GM18511 (cell line): ENCODE results near the gene DFFB.

ENCODE experiments used
- ATAC-seq: cut with Tn5 transposase; IDR thresholded peaks from one replicate; pipeline ENCODE4 v1.9.1; 2021; ENCODE audit warnings: mild to moderate bottlenecking, moderate library complexity; ENCODE audit not compliant: unreplicated experiment

DFFB gene

GRCh38 chr1:3923378-3924185 is 66.3 kb downstream of the DFFB start:
- no peak for ATAC-seq

GRCh38 chr1:3924186-3924824 is 67.0 kb downstream of the DFFB start:
- no peak for ATAC-seq

- no peak for ATAC-seq
Measured at GRCh38 chr1:3924825-3925220, 67.5 kb downstream of the DFFB start.

GRCh38 chr1:3925256-3925655 is 68.0 kb downstream of the DFFB start:
- no peak for ATAC-seq

- ATAC-seq: no peak
Measured at GRCh38 chr1:3925762-3926161, 68.5 kb downstream of the DFFB start.

- no peak for ATAC-seq
Measured at GRCh38 chr1:3926956-3927355, 69.7 kb downstream of the DFFB start.

- ATAC-seq: no peak
Measured at GRCh38 chr1:3928586-3928985, 71.3 kb downstream of the DFFB start.

GRCh38 chr1:3929126-3929525 is 71.8 kb downstream of the DFFB start:
- ATAC-seq: no peak

- ATAC-seq: no peak
Measured at GRCh38 chr1:3930301-3931006, 73.2 kb downstream of the DFFB start.

GRCh38 chr1:3931007-3931912 is 74.0 kb downstream of the DFFB start:
- ATAC-seq: no peak

- no peak for ATAC-seq
Measured at GRCh38 chr1:3932156-3932919, 75.1 kb downstream of the DFFB start.
